MV-4-11 (cell line): Measurements from ENCODE around the gene ANKRD13D.

ENCODE experiments used
- DNase-seq: peaks from one replicate; lab custom pipeline; 2025; lab: John Stamatoyannopoulos, UW

Gene ANKRD13D

GRCh38 chr11:67289226-67289650 is at the start of gene ANKRD13D:
Gene ANKRD13D (plus strand): TSS chr11:67289303. CDS start chr11:67289461, 158 bp downstream.
- DNase-seq = no peak

- peak; percentile 99 for DNase-seq
These were observed 49.1 kb upstream of the ANKRD13D start for GRCh38 chr11:67239783-67240575.

GRCh38 chr11:67240576-67241389 is 48.3 kb upstream of the ANKRD13D start:
- DNase-seq = peak; percentile 55

- DNase-seq = no peak
These were observed 46.6 kb upstream of the ANKRD13D start for GRCh38 chr11:67242548-67242947.

- no peak for DNase-seq
These were observed 46.1 kb upstream of the ANKRD13D start for GRCh38 chr11:67243051-67243450.

GRCh38 chr11:67245046-67245445 is 44.1 kb upstream of the ANKRD13D start:
- DNase-seq = no peak

- DNase-seq = no peak
These were observed 41.1 kb upstream of the ANKRD13D start for GRCh38 chr11:67247946-67248550.

GRCh38 chr11:67248653-67249052 is 40.5 kb upstream of the ANKRD13D start:
- no peak for DNase-seq

GRCh38 chr11:67250059-67251043 is 38.8 kb upstream of the ANKRD13D start:
- DNase-seq = no peak

GRCh38 chr11:67251841-67252240 is 37.3 kb upstream of the ANKRD13D start:
- DNase-seq = no peak

GRCh38 chr11:67252831-67253239 is 36.3 kb upstream of the ANKRD13D start:
- DNase-seq = peak; percentile 84

GRCh38 chr11:67253872-67254624 is 35.1 kb upstream of the ANKRD13D start:
- DNase-seq = no peak

- no peak for DNase-seq
These were observed 34.3 kb upstream of the ANKRD13D start for GRCh38 chr11:67254798-67255197.

GRCh38 chr11:67255353-67255752 is 33.8 kb upstream of the ANKRD13D start:
- no peak for DNase-seq

GRCh38 chr11:67255864-67256263 is 33.2 kb upstream of the ANKRD13D start:
- no peak for DNase-seq

- DNase-seq = no peak
These were observed 32.5 kb upstream of the ANKRD13D start for GRCh38 chr11:67256477-67257135.

- no peak for DNase-seq
These were observed 28.7 kb upstream of the ANKRD13D start for GRCh38 chr11:67260406-67260805.

GRCh38 chr11:67260885-67261639 is 28.0 kb upstream of the ANKRD13D start:
- DNase-seq = peak; percentile 10

- no peak for DNase-seq
These were observed 27.5 kb upstream of the ANKRD13D start for GRCh38 chr11:67261640-67261945.
